GM12878 (cell line): Measurements from ENCODE around the gene WDR41. TPM values are rescaled to one million over a fixed set of nuclear protein-coding genes. Genes with fewer than 3 reads are reported as not detected.

Experiments
- ATAC-seq: fragments of 200-7000 bp; cut with Tn5 transposase; 3 replicates; pipeline ENCODE4 v1.9.1; 2020; ENCODE audit warnings: mild to moderate bottlenecking, moderate library complexity
- BruUV-seq: library from RNA; stranded (reverse); fragments of 400-500 nt; replicated peaks from 2 replicates; lab custom pipeline; 2021; lab: Mats Ljungman, UMichigan
- CTCF ChIA-PET: fragments of 300-600 bp; sonication (Branson Sonifier 250); formaldehyde crosslinking; extraction: SDS; loops from one replicate; lab custom pipeline; 2021; ENCODE audit warnings: inconsistent platforms; lab: Yijun Ruan, JAX
- POLR2A ChIA-PET: fragments of 350-600 bp; formaldehyde crosslinking; extraction: SDS; loops from one replicate; lab custom pipeline; 2021; ENCODE audit warnings: inconsistent platforms; lab: Charles Lee
- RAD21 ChIA-PET: fragments of 300-600 bp; sonication (Branson Sonifier 250); formaldehyde crosslinking; loops from one replicate; lab custom pipeline; 2023; ENCODE audit warnings: antibody characterized with exemption; ENCODE audit not compliant: unreplicated experiment; lab: Charles Lee
- SMC1A ChIA-PET: fragments of 300-600 bp; sonication (Branson Sonifier 250); formaldehyde crosslinking; loops from one replicate; lab custom pipeline; 2023; ENCODE audit not compliant: unreplicated experiment, uncharacterized antibody; lab: Charles Lee
- DNase-seq: peaks from one replicate; pipeline ENCODE4 v3.0.0-alpha.2; 2011; ENCODE audit warnings: low read depth, low spot score
- FAIRE-seq: peaks from 3 replicates; lab custom pipeline; 2011; peaks lifted over from hg19 to GRCh38; lab: Jason Lieb, UNC
- H2AFZ ChIP-seq: 2 replicates; pipeline ENCODE4 v1.6.0; 2011; ENCODE audit warnings: low read depth, low read length, control low read depth; ENCODE audit not compliant: control insufficient read depth
- H3K27ac ChIP-seq: 2 replicates; pipeline ENCODE4 v1.5.1; 2011; ENCODE audit warnings: control low read depth; ENCODE audit not compliant: control insufficient read depth, insufficient read depth
- H3K27me3 ChIP-seq, 2 experiments: replicated peaks in 1 of 2; 2 replicates each; pipeline versions ENCODE4 v1.6.0 to v1.6.1; 2011; ENCODE audit warnings: low read length in 1 of 2; ENCODE audit not compliant: control insufficient read depth in 2 of 2, insufficient read depth in 2 of 2
- H3K36me3 ChIP-seq, 2 experiments: 2 replicates each; pipeline ENCODE4 v1.5.1; 2011; ENCODE audit warnings: low read length in 1 of 2; ENCODE audit not compliant: control insufficient read depth in 2 of 2, insufficient read depth in 2 of 2
- H3K4me1 ChIP-seq: 2 replicates; pipeline ENCODE4 v1.6.1; 2011; ENCODE audit warnings: mild to moderate bottlenecking, low read length, moderate library complexity, mixed read lengths; ENCODE audit not compliant: control insufficient read depth, insufficient read depth
- H3K4me2 ChIP-seq: 2 replicates; pipeline ENCODE4 v1.6.0; 2011; ENCODE audit warnings: control low read depth; ENCODE audit not compliant: control insufficient read depth, insufficient read depth
- H3K4me3 ChIP-seq: fragments of 200-600 bp; sonication (generic); 2 replicates; pipeline ENCODE4 v1.5.1; 2016
- H3K79me2 ChIP-seq: 2 replicates; pipeline ENCODE4 v1.6.0; 2011; ENCODE audit warnings: low read length; ENCODE audit not compliant: control insufficient read depth, insufficient read depth
- H3K9ac ChIP-seq: 2 replicates; pipeline ENCODE4 v1.8.0; 2011; ENCODE audit warnings: low read length, control low read depth, mixed read lengths; ENCODE audit not compliant: control insufficient read depth, insufficient read depth
- H3K9me3 ChIP-seq: replicated peaks from 3 replicates; pipeline ENCODE4 v1.5.1; 2011; ENCODE audit warnings: mild to moderate bottlenecking, low read length; ENCODE audit not compliant: control insufficient read depth, insufficient read depth
- H4K20me1 ChIP-seq: 2 replicates; pipeline ENCODE4 v1.6.0; 2011; ENCODE audit not compliant: control insufficient read depth, insufficient read depth
- BRCA1 ChIP-seq: IDR thresholded peaks from 2 replicates; pipeline ENCODE4 v1.6.1; 2011; ENCODE audit warnings: low read depth, low read length, improper control_type of control experiment
- CBX5 ChIP-seq: sonication (generic); IDR thresholded peaks from 2 replicates; pipeline ENCODE4 v1.6.1; 2016; ENCODE audit warnings: low read depth, moderate library complexity, mild to moderate bottlenecking, inconsistent platforms
- CEBPB ChIP-seq, 2 experiments: fragments of 150-350 bp in 1 of 2; IDR thresholded peaks; 2 replicates each; pipeline ENCODE4 v1.6.1; 2012 to 2014; ENCODE audit warnings: low read depth in 2 of 2, low read length in 2 of 2, borderline replicate concordance in 1 of 2, inconsistent platforms in 1 of 2
- CREB1 ChIP-seq: IDR thresholded peaks from 2 replicates; pipeline ENCODE4 v1.6.1; 2012; ENCODE audit warnings: low read depth, mild to moderate bottlenecking, inconsistent platforms
- CREM ChIP-seq: IDR thresholded peaks from 2 replicates; pipeline ENCODE4 v1.6.1; 2014; ENCODE audit warnings: antibody characterized with exemption, low read depth
- ETV6 ChIP-seq, 2 experiments: fragments of 450-650 bp in 1 of 2; IDR thresholded peaks in 1 of 2; conservative IDR thresholded peaks in 1 of 2; 2 replicates each; pipeline ENCODE4 v1.6.1; 2014; ENCODE audit warnings: antibody characterized with exemption in 1 of 2, borderline replicate concordance in 1 of 2, low read depth in 1 of 2, mild to moderate bottlenecking in 1 of 2, moderate library complexity in 1 of 2
- GATAD2B ChIP-seq: fragments of 450-650 bp; conservative IDR thresholded peaks from 2 replicates; pipeline ENCODE4 v1.6.1; 2017; ENCODE audit warnings: low read depth, mild to moderate bottlenecking, moderate library complexity
- RBBP5 ChIP-seq: fragments of 200-600 bp; sonication (generic); conservative IDR thresholded peaks from 2 replicates; pipeline ENCODE4 v1.6.1; 2016
- TARDBP ChIP-seq: IDR thresholded peaks from 2 replicates; pipeline ENCODE4 v1.6.1; 2016; ENCODE audit warnings: borderline replicate concordance
- WGBS: methylation state at CpG from one replicate; pipeline ENCODE4 v1.1.6; 2016; ENCODE audit warnings: low lambda C conversion rate; ENCODE audit not compliant: insufficient replicate concordance, insufficient coverage; ENCODE audit errors: missing lambda C conversion rate; 5-methylcytosine and 5-hydroxymethylcytosine counted together
- in situ Hi-C: fragments of 300-500 bp; cut with MboI; formaldehyde crosslinking; loops from 9 replicates; pipeline ENCODE4 v1.14.3; 2018; ENCODE audit warnings: mixed read lengths
- intact Hi-C: fragments of 100-400 bp; cut with micrococcal nuclease; formaldehyde crosslinking; loops from one replicate; pipeline ENCODE4 v1.14.2; 2022; ENCODE audit not compliant: unreplicated experiment
- polyA plus RNA-seq, 11 experiments: library from polyadenylated mRNA; depleted of rRNA in 4 of 11; unstranded in 6 of 11; stranded (reverse) in 5 of 11; fragments of >200 nt; fragmentation: Nextera tagmentation in 4 of 11; fragmentation: Illumina TruSeq in 1 of 11; extraction: Ambion mirVana in 4 of 11; extraction: Trizol in 1 of 11; gene quantifications; 1 replicate in 1 of 11; 2 replicates in 10 of 11; pipeline versions ENCODE4 v1.2.1 to v1.2.3, GENCODE V29; 2011 to 2016; ENCODE audit warnings: inconsistent platforms in 2 of 11, missing spikeins in 2 of 11, low read depth in 1 of 11
- total RNA-seq, 4 experiments: library from RNA; depleted of rRNA in 3 of 4; stranded (reverse); fragments of >200 nt in 3 of 4; fragmentation: Illumina TruSeq in 1 of 4; extraction: Trizol in 1 of 4; gene quantifications; 2 replicates each; pipeline versions ENCODE4 v1.2.1 to v1.2.3, GENCODE V29; 2013 to 2021
- TF ChIP-seq, protein P1 (sequence below): fragments of 450-650 bp; IDR thresholded peaks from 2 replicates; pipeline ENCODE4 v1.6.1; 2017; ENCODE audit warnings: mild to moderate bottlenecking
- TF ChIP-seq, protein P2 (sequence below): fragments of 450-650 bp; IDR thresholded peaks from 2 replicates; pipeline ENCODE4 v1.6.1; 2016; ENCODE audit warnings: mild to moderate bottlenecking

WDR41 gene
- total and polyA plus RNA-seq, 10 of the 15 experiments (the other 5 are each of a cell fraction or from before 2014, with no cell fraction given), result 60.0 to 124 (median 84.4) TPM

DNA sequence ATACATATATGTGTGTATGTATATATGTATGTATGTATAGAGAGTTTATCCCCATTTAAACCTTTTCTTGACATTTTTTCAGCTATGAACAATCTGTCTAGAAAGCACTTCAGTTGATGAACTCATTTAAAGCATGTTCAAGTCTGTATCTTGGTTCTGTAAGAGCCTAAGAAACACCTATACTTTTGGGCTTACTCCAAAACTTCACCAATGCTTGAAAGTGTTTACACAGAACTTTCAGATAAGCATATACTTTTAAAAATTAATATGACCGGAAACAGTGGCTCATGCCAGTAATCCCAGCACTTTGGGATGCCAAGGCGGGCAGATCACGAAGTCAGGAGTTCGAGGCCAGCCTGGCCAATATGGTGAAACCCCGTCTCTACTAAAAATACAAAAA is 30.8 kb downstream of the WDR41 start:
- Histone ChIP-seq H3K9ac (no peak overlapping the region), H4K20me1 (no peaks in the 10 kb centered on the region), H3K9me3 (no peaks in the 10 kb centered on the region), H3K36me3 (no peaks in the 10 kb centered on the region; a peak in 1 of 4 replicates), H3K27ac (no peak overlapping the region), H2AFZ (no peak overlapping the region), H3K27me3 (no peaks in the 10 kb centered on the region), H3K4me3 (no peak overlapping the region), H3K4me1 (no peaks in the 10 kb centered on the region), H3K4me2 (no peak overlapping the region), H3K79me2 (no peaks in the 10 kb centered on the region; the same call in 1 of the 2 replicates)
- intact Hi-C loops (no loop called here), in situ Hi-C loops (no loop called here)
- no peak for FAIRE-seq
- no peak for DNase-seq
- SMC1A ChIA-PET, result interaction anchor here (1.8 to 2.3 kb wide), 2 partner anchors 11 to 31 kb away, joined by 5 to 9 read pairs; partner anchors contain the start of gene WDR41
- TF ChIP-seq ETV6 (conservative IDR thresholded peaks at IDR 0.05 in 1 of 2, IDR thresholded peaks at IDR 0.05 in 1 of 2; ENCODE audit: borderline replicate concordance in 1 of 2, low read depth in 1 of 2), result no peak
- TF ChIP-seq CEBPB (IDR thresholded peaks at IDR 0.05; ENCODE audit: borderline replicate concordance in 1 of 2, low read depth in 2 of 2, low read length in 2 of 2), result no peak
- 100% methylated on average over 5 of the region's 5 CpGs for WGBS
- ATAC-seq, result no peak
- RAD21 ChIA-PET, result interaction anchor here (1.4 kb wide), 1 partner anchor 31 kb away, joined by 4 read pairs; the partner anchor contains the start of gene WDR41
- POLR2A ChIA-PET, result interaction anchor here (0.6 kb wide), 1 partner anchor 260 kb away, joined by 5 read pairs; no protein-coding TSS in a partner anchor
- BruUV-seq, result no TSS peak
- CTCF ChIA-PET, result no interaction called here

DNA sequence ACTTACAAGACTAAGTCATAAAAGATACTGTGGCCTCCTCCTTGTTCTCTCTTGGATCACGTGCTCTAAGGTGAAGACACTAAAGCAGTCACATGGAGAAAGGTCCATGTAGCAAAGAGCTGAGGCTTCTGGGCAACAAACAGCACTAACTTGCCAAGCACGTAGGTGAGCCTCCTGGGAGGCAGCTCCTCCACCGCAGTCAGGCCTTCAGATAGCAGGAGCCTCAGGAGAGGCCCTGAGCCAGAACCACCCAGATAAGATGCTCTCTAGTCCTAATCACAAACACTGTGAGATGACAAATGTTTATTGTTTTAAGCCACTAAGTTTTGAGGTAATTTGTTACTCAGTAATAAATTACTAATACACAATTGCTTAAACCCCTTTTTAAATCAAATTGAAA is 38.0 kb downstream of the WDR41 start:
- CTCF ChIA-PET, result no interaction called here
- TF ChIP-seq CREM, result no peak
- TF ChIP-seq TARDBP, result no peak
- TF ChIP-seq CBX5, result no peak
- TF ChIP-seq GATAD2B, result no peak
- no peak for TF ChIP-seq CREB1
- TF ChIP-seq, protein P1, sequence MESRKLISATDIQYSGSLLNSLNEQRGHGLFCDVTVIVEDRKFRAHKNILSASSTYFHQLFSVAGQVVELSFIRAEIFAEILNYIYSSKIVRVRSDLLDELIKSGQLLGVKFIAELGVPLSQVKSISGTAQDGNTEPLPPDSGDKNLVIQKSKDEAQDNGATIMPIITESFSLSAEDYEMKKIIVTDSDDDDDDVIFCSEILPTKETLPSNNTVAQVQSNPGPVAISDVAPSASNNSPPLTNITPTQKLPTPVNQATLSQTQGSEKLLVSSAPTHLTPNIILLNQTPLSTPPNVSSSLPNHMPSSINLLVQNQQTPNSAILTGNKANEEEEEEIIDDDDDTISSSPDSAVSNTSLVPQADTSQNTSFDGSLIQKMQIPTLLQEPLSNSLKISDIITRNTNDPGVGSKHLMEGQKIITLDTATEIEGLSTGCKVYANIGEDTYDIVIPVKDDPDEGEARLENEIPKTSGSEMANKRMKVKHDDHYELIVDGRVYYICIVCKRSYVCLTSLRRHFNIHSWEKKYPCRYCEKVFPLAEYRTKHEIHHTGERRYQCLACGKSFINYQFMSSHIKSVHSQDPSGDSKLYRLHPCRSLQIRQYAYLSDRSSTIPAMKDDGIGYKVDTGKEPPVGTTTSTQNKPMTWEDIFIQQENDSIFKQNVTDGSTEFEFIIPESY, result no peak
- no peak for TF ChIP-seq RBBP5
- TF ChIP-seq BRCA1, result no peak
- TF ChIP-seq, protein P2, sequence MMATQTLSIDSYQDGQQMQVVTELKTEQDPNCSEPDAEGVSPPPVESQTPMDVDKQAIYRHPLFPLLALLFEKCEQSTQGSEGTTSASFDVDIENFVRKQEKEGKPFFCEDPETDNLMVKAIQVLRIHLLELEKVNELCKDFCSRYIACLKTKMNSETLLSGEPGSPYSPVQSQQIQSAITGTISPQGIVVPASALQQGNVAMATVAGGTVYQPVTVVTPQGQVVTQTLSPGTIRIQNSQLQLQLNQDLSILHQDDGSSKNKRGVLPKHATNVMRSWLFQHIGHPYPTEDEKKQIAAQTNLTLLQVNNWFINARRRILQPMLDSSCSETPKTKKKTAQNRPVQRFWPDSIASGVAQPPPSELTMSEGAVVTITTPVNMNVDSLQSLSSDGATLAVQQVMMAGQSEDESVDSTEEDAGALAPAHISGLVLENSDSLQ, result no peak

More for the DNA sequence above, 38.0 kb downstream of the WDR41 start:
- Histone ChIP-seq H4K20me1 (no peaks in the 10 kb centered on the region), H3K4me3 (no peak overlapping the region), H2AFZ (no peak overlapping the region), H3K9ac (no peak overlapping the region), H3K9me3 (no peaks in the 10 kb centered on the region), H3K4me1 (no peaks in the 10 kb centered on the region), H3K27ac (no peak overlapping the region), H3K4me2 (no peak overlapping the region), H3K36me3 (peaks cover 0 to 10% of the 10 kb centered on the region in 2 experiments; a peak in 2 of 4 replicates), H3K27me3 (no peaks in the 10 kb centered on the region), H3K79me2 (no peaks in the 10 kb centered on the region)
- FAIRE-seq (no peak), DNase-seq (no peak), ATAC-seq (no peak)
- WGBS, result 100% methylated on average over 3 of the region's 3 CpGs
- in situ Hi-C loops (no loop called here), intact Hi-C loops (no loop called here)
- SMC1A ChIA-PET, result interaction anchor here (0.8 to 0.9 kb wide), 2 partner anchors 12 to 17 kb away, joined by 3 to 4 read pairs; no protein-coding TSS in a partner anchor
- BruUV-seq, result no TSS peak
- POLR2A ChIA-PET, result no interaction called here
- RAD21 ChIA-PET, result no interaction called here
